GM23248 (cell line): ENCODE results near the gene SCGB1A1. TPM values are rescaled to one million over a fixed set of nuclear protein-coding genes. Genes with fewer than 3 reads are reported as not detected.

Source experiments
- DNase-seq: peaks from one replicate; pipeline ENCODE4 v3.0.0-alpha.2; 2015
- H2AFZ ChIP-seq: fragments of 200-600 bp; sonication (generic); 2 replicates; pipeline ENCODE4 v1.6.1; 2016; ENCODE audit warnings: antibody characterized with exemption
- H3F3A ChIP-seq: fragments of 200-600 bp; sonication (generic); 2 replicates; pipeline ENCODE4 v1.6.1; 2016; ENCODE audit warnings: mild to moderate bottlenecking, antibody characterized with exemption, mixed run types; ENCODE audit not compliant: insufficient read depth
- H3K27ac ChIP-seq: fragments of 200-600 bp; sonication (generic); 2 replicates; pipeline ENCODE4 v1.5.1; 2016; ENCODE audit warnings: mild to moderate bottlenecking
- H3K27me3 ChIP-seq: fragments of 200-600 bp; sonication (generic); replicated peaks from 2 replicates; pipeline ENCODE4 v1.6.1; 2016; ENCODE audit warnings: mild to moderate bottlenecking; ENCODE audit not compliant: insufficient read depth
- H3K36me3 ChIP-seq: fragments of 200-600 bp; sonication (generic); 2 replicates; pipeline ENCODE4 v1.6.1; 2016; ENCODE audit warnings: low read depth, mild to moderate bottlenecking
- H3K4me1 ChIP-seq: fragments of 200-600 bp; sonication (generic); 2 replicates; pipeline ENCODE4 v1.6.1; 2016; ENCODE audit warnings: mild to moderate bottlenecking; ENCODE audit not compliant: insufficient read depth
- H3K4me2 ChIP-seq: fragments of 200-600 bp; sonication (generic); one replicate; pipeline ENCODE4 v1.6.1; 2016; ENCODE audit warnings: mild to moderate bottlenecking; ENCODE audit not compliant: unreplicated experiment
- H3K4me3 ChIP-seq: fragments of 200-600 bp; sonication (generic); 2 replicates; pipeline ENCODE4 v1.5.1; 2016; ENCODE audit warnings: mild to moderate bottlenecking
- H3K79me2 ChIP-seq: fragments of 200-600 bp; sonication (generic); 2 replicates; pipeline ENCODE4 v1.6.1; 2016; ENCODE audit warnings: mild to moderate bottlenecking; ENCODE audit not compliant: insufficient read depth
- H3K9ac ChIP-seq: fragments of 200-600 bp; sonication (generic); 2 replicates; pipeline ENCODE4 v1.6.1; 2016; ENCODE audit warnings: mild to moderate bottlenecking
- H3K9me2 ChIP-seq: fragments of 200-600 bp; sonication (generic); 2 replicates; pipeline ENCODE4 v1.6.1; 2016; ENCODE audit warnings: mixed run types, mild to moderate bottlenecking, moderate library complexity; ENCODE audit not compliant: insufficient read depth
- H3K9me3 ChIP-seq: fragments of 200-600 bp; sonication (generic); one replicate; pipeline ENCODE4 v1.6.1; 2017; ENCODE audit warnings: low read depth
- H4K20me1 ChIP-seq: fragments of 200-600 bp; sonication (generic); 2 replicates; pipeline ENCODE4 v1.6.0; 2016; ENCODE audit not compliant: insufficient read depth
- EZH2 ChIP-seq: fragments of 200-600 bp; sonication (generic); IDR thresholded peaks from 2 replicates; pipeline ENCODE4 v1.6.1; 2018; ENCODE audit warnings: antibody characterized with exemption, mild to moderate bottlenecking; ENCODE audit not compliant: insufficient read depth, poor library complexity, severe bottlenecking
- EZH2phosphoT487 ChIP-seq: fragments of 200-600 bp; sonication (generic); IDR thresholded peaks from 2 replicates; pipeline ENCODE4 v1.6.1; 2018; ENCODE audit warnings: antibody characterized with exemption, moderate library complexity, mild to moderate bottlenecking, low read depth; ENCODE audit not compliant: insufficient read depth
- WGBS, 2 experiments: methylation state at CpG; one replicate each; pipeline ENCODE4 v1.1.6; 2015 to 2017; ENCODE audit warnings: low lambda C conversion rate in 2 of 2, low coverage in 1 of 2; ENCODE audit errors: missing lambda C conversion rate in 2 of 2; 5-methylcytosine and 5-hydroxymethylcytosine counted together
- in situ Hi-C: fragments of 300-500 bp; cut with MboI; formaldehyde crosslinking; loops from 2 replicates; pipeline ENCODE4 v1.15.0; 2020
- polyA plus RNA-seq: library from polyadenylated mRNA; unstranded; fragments of >200 nt; fragmentation: Nextera tagmentation; extraction: Ambion mirVana; gene quantifications from 2 replicates; pipeline ENCODE4 v1.2.1, GENCODE V29; 2016
- total RNA-seq: library from RNA; depleted of rRNA; stranded (reverse); fragments of >200 nt; shearing (Covaris generic); gene quantifications from 2 replicates; pipeline ENCODE4 v1.2.3, GENCODE V29; 2014

The SCGB1A1 gene
- total and polyA plus RNA-seq, 2 experiments from 2014 or later = not detected

DNA sequence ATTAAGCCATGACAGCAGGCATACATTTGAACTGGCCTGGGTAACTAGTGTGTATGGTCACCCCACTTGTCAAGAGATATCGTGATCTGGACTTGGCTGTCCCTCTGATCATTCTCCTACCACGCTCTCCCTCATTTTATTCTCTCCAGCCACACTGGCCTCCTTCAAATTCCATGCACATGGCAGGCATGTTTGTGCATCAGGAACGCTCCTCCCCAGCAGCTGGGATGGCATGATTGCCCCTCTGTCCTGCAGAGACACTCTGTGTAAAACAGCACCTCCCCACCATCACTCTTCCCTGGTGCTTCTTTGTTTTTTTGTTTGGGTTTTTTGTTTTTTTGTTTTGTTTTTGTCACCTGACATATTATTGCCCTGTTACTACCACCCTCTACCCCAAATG, 31.5 kb upstream of the SCGB1A1 start:
- 63 to 69% methylated on average over 3 of the region's 3 CpGs for WGBS, 2 experiments
- no peak overlapping the region for H3K4me2 ChIP-seq
- no peaks in the 10 kb centered on the region; the same call in 1 of the 2 replicates for H3F3A ChIP-seq
- no peak for DNase-seq
- H3K27me3 ChIP-seq = no peaks in the 10 kb centered on the region
- no peaks in the 10 kb centered on the region for H3K9me3 ChIP-seq
- no peak overlapping the region for H3K9ac ChIP-seq
- H4K20me1 ChIP-seq = no peaks in the 10 kb centered on the region
- TF ChIP-seq EZH2phosphoT487 (no peak), EZH2 (no peak)
- H2AFZ ChIP-seq = no peak overlapping the region
- no peak overlapping the region for H3K4me3 ChIP-seq
- in situ Hi-C loops = loop anchor here (25.0 kb wide), 1 partner anchor 300 kb away; the partner anchor contains the start of genes LRRN4CL and UBXN1
- H3K27ac ChIP-seq = no peak overlapping the region
- no peaks in the 10 kb centered on the region for H3K9me2 ChIP-seq
- H3K4me1 ChIP-seq = no peaks in the 10 kb centered on the region
- H3K36me3 ChIP-seq = no peaks in the 10 kb centered on the region
- H3K79me2 ChIP-seq = no peaks in the 10 kb centered on the region

DNA sequence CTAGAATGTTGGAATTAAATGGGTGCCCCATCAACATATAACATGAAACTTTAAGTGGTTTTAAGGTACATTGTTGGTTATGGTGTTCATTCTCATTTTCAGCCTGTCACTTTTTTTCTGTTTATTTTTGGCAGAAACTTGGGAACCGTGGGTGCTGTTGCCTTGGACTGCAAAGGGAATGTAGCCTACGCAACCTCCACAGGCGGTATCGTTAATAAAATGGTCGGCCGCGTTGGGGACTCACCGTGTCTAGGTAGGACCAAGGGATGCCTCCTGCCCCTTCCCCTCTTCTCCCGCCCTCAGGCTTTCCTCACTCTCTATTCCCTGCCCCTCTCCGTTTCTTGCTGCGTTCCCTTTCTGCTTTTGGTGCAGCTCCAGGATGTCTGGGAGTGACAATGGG, 29.8 kb upstream of the SCGB1A1 start:
- H3K9ac ChIP-seq = no peak overlapping the region
- no peak overlapping the region for H2AFZ ChIP-seq
- H3K27me3 ChIP-seq = no peaks in the 10 kb centered on the region
- H3K4me2 ChIP-seq = no peak overlapping the region
- TF ChIP-seq EZH2phosphoT487 (no peak), EZH2 (no peak)
- 83 to 92% methylated on average over 9 to 11 of the region's 11 CpGs for WGBS, 2 experiments
- H3K27ac ChIP-seq = no peak overlapping the region
- no peaks in the 10 kb centered on the region for H3K9me3 ChIP-seq
- H3K4me3 ChIP-seq = no peak overlapping the region
- in situ Hi-C loops = loop anchor here (25.0 kb wide), 1 partner anchor 298 kb away; the partner anchor contains the start of genes LRRN4CL and UBXN1
- H3F3A ChIP-seq = no peaks in the 10 kb centered on the region
- H3K4me1 ChIP-seq = no peaks in the 10 kb centered on the region
- H3K79me2 ChIP-seq = no peaks in the 10 kb centered on the region
- H3K36me3 ChIP-seq = no peaks in the 10 kb centered on the region
- H3K9me2 ChIP-seq = no peaks in the 10 kb centered on the region
- no peaks in the 10 kb centered on the region for H4K20me1 ChIP-seq
- no peak for DNase-seq

DNA sequence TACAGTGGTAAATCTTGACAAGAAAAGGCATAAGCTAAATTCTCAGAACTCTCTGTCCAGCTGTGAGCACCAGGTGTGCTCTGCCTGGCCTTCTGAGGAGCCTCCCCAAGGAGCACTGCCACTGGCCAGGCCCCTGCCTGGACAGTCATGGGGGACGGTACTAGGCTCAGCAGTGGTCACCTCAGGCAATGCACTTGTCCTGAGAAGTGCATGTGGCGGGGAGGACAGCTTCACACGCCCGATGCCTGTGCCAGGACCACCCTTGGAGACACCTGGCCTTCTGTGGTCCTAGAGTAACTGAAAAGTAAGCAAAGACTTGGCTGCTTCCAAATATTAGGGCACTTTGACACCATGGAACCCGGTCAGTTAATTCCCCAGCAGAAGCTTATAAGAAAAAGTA, 28.6 kb upstream of the SCGB1A1 start:
- Histone ChIP-seq H3K36me3 (no peaks in the 10 kb centered on the region), H3K4me1 (peaks cover under 1% of the 10 kb centered on the region; the same call in 1 of the 2 replicates), H3F3A (no peaks in the 10 kb centered on the region), H3K27ac (no peak overlapping the region), H4K20me1 (no peaks in the 10 kb centered on the region), H2AFZ (no peak overlapping the region), H3K9ac (no peak overlapping the region), H3K79me2 (no peaks in the 10 kb centered on the region), H3K9me2 (no peaks in the 10 kb centered on the region), H3K4me2 (no peak overlapping the region), H3K4me3 (no peak overlapping the region), H3K9me3 (no peaks in the 10 kb centered on the region), H3K27me3 (no peaks in the 10 kb centered on the region)
- in situ Hi-C loops = loop anchor here (10.0 to 25.0 kb wide), 2 partner anchors 165 to 297 kb away; partner anchors contain the start of genes LRRN4CL and UBXN1
- WGBS, 2 experiments = 46 to 49% methylated on average over 5 of the region's 5 CpGs
- TF ChIP-seq EZH2 (no peak), EZH2phosphoT487 (no peak)
- no peak for DNase-seq

DNA sequence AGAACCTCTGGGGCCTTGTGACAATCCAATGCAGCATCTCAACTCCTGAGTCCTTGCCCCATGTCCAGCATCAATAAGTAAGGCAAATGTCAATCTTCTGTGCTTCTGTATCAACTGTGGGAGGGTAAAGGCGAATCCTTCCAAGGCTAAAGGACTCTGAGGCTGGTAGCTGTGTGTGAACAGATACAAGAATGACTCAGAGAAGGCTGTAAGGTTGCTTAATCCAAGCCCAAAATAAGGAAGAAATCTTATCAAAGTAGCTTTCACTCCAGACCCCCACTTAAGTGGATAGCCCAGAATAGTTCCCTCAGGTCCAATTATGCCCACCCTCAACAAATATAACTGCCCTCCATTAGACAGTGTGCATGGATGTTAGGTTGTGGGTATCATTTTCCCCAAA, 28.1 kb upstream of the SCGB1A1 start:
- no peaks in the 10 kb centered on the region for H3K79me2 ChIP-seq

More for the DNA sequence above, 28.1 kb upstream of the SCGB1A1 start:
- WGBS, 2 experiments = 88 to 92% methylated on average over 1 of the region's 1 CpG
- Histone ChIP-seq H3K36me3 (no peaks in the 10 kb centered on the region), H3K4me2 (no peak overlapping the region), H3K4me3 (no peak overlapping the region), H3K9me2 (no peaks in the 10 kb centered on the region), H3K4me1 (peaks cover 4% of the 10 kb centered on the region; the same call in 1 of the 2 replicates), H3K9ac (no peak overlapping the region), H3K9me3 (no peaks in the 10 kb centered on the region), H3F3A (no peaks in the 10 kb centered on the region), H2AFZ (no peak overlapping the region), H3K27ac (no peak overlapping the region), H4K20me1 (no peaks in the 10 kb centered on the region), H3K27me3 (no peaks in the 10 kb centered on the region)
- TF ChIP-seq EZH2 (no peak), EZH2phosphoT487 (no peak)
- in situ Hi-C loops = loop anchor here (10.0 to 25.0 kb wide), 2 partner anchors 164 to 297 kb away; partner anchors contain the start of genes LRRN4CL and UBXN1
- DNase-seq = peak; percentile 47
